Measurements from ENCODE around the gene CS.
"Not testable (repeated sequence)": the region's sequence is repeated elsewhere in the genome, so short reads cannot be mapped to it uniquely, and the experiment has no call there.

The CS gene

DNA sequence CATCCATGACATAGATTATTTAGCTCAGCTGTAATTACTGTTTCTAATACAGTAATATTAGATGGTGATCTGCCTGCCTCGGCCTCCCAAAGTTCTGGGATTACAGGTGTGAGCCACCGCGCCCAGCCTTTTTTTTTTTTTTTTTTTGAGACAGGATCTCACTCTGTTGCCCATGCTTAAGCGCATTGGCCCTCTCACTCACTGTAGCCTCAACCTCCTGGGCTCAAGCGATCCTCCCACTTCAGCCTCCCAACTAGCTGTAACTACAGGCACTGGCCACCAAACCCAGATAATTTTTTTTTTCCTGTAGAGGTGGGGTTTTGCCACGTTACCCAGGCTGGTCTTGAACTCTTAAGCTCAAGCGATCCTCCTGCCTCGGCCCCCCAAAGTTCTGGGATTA is 35.4 kb upstream of the CS start:
- H3K4me3 ChIP-seq (ENCODE audit: low read depth, low read length); H3K27ac ChIP-seq (ENCODE audit: low read depth, low read length); H3K4me1 ChIP-seq (ENCODE audit: control insufficient read depth, insufficient read depth, low read length, unreplicated experiment); H2AFZ ChIP-seq (ENCODE audit: low read length, unreplicated experiment); H3K27me3 ChIP-seq (ENCODE audit: insufficient read depth, low read length); H3K79me2 ChIP-seq (ENCODE audit: control insufficient read depth, insufficient read depth, low read length, unreplicated experiment); H3K36me3 ChIP-seq (ENCODE audit: insufficient read depth, low read length): not testable (repeated sequence)

- Histone ChIP-seq H3K4me3 (ENCODE audit: low read depth, low read length) (peak overlapping the region; percentile 77), H2AFZ (ENCODE audit: low read length, unreplicated experiment) (peak overlapping the region; percentile 42), H3K4me1 (ENCODE audit: control insufficient read depth, insufficient read depth, low read length, unreplicated experiment) (peaks cover 8% of the 10 kb centered on the region), H3K79me2 (ENCODE audit: control insufficient read depth, insufficient read depth, low read length, unreplicated experiment) (no peaks in the 10 kb centered on the region), H3K36me3 (ENCODE audit: insufficient read depth, low read length) (no peaks in the 10 kb centered on the region), H3K27me3 (ENCODE audit: insufficient read depth, low read length) (no peaks in the 10 kb centered on the region), H3K27ac (ENCODE audit: low read depth, low read length) (peak overlapping the region; percentile 91)
These were observed 34.3 kb upstream of the CS start for GRCh38 chr12:56334490-56334793.

- H3K36me3 ChIP-seq (ENCODE audit: insufficient read depth, low read length): no peaks in the 10 kb centered on the region
- peaks cover 8% of the 10 kb centered on the region for H3K4me1 ChIP-seq (ENCODE audit: control insufficient read depth, insufficient read depth, low read length, unreplicated experiment)
- no peaks in the 10 kb centered on the region for H3K79me2 ChIP-seq (ENCODE audit: control insufficient read depth, insufficient read depth, low read length, unreplicated experiment)
- peak within 1 kb of the TSS; percentile 77 for H3K4me3 ChIP-seq (ENCODE audit: low read depth, low read length)
- peak within 1 kb of the TSS; percentile 91 for H3K27ac ChIP-seq (ENCODE audit: low read depth, low read length)
- peak within 1 kb of the TSS; percentile 93 for H2AFZ ChIP-seq (ENCODE audit: low read length, unreplicated experiment)
- H3K27me3 ChIP-seq (ENCODE audit: insufficient read depth, low read length): no peaks in the 10 kb centered on the region
These were observed 33.8 kb upstream of the CS start, which contains the start of gene PAN2 for GRCh38 chr12:56333679-56334489. Gene PAN2, minus strand, starts transcription at chr12:56334000. Its CDS starts 906 bp downstream, at chr12:56333094.

DNA sequence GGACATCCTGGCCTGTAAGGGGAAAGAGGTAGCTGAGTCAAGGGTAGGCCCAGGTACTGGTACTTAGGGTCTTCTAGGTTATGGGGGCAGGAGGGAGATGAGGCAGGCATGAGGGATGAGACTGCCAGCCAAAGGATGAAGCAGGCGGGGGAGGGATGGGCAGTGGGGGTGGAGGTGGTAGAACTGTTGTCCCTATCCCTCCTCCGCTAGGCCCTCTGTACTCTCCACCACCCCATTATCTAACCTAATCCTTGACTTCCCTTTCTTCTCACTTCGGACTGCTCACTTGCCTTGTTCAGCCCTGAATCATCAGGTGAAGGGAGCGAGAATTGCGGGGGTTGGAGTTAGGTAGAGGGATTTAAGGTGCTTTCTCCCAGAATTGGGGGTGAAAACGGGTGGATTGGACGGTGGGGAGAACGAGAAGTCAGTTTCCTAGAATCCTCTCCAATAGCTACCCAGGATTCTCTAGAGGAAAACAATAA is 33.1 kb upstream of the CS start:
- peaks cover 8% of the 10 kb centered on the region for H3K4me1 ChIP-seq (ENCODE audit: control insufficient read depth, insufficient read depth, low read length, unreplicated experiment)
- peak overlapping the region; percentile 91 for H3K27ac ChIP-seq (ENCODE audit: low read depth, low read length)
- no peaks in the 10 kb centered on the region for H3K79me2 ChIP-seq (ENCODE audit: control insufficient read depth, insufficient read depth, low read length, unreplicated experiment)

DNA sequence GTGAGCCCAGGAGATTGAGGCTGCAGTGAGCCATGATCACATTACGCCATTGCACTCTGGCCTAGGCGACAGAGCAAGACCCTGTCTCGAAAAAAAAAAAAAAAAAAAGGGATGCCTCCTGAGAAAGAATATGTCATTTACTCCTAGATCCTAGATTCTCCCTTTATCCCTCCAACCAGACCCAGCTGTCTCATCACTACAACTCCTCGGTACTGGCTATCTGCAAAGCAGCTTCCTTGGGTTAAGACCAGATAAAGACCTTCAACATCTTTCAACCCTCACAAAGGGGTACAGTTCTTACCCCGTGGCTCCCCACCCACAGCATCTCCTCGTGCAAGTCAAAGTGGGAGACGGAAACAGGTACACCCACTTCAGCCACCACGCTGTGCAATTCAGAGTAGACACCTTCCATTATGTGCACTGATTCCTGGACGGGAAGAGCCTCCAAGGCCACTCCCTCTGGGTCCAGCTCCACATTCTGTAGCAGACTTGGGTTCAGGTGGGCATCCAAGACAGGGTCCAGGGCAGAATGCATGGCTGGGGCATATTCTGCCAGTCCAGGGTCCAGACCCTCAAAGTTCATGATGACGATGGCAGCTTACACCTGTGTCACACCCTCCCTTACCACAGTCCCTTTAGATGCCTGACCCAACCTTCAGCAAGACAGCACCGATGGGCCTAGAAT is 32.5 kb upstream of the CS start:
- H3K36me3 ChIP-seq (ENCODE audit: insufficient read depth, low read length): no peaks in the 10 kb centered on the region
- H3K27ac ChIP-seq (ENCODE audit: low read depth, low read length): peak overlapping the region; percentile 91; the same call in 1 of the 2 replicates
- H3K4me1 ChIP-seq (ENCODE audit: control insufficient read depth, insufficient read depth, low read length, unreplicated experiment): peaks cover 8% of the 10 kb centered on the region
- no peaks in the 10 kb centered on the region for H3K79me2 ChIP-seq (ENCODE audit: control insufficient read depth, insufficient read depth, low read length, unreplicated experiment)
- no peaks in the 10 kb centered on the region for H3K27me3 ChIP-seq (ENCODE audit: insufficient read depth, low read length)
- peak overlapping the region; percentile 77 for H3K4me3 ChIP-seq (ENCODE audit: low read depth, low read length)
- H2AFZ ChIP-seq (ENCODE audit: low read length, unreplicated experiment): no peak overlapping the region

More for the DNA sequence above, 33.1 kb upstream of the CS start:
- Histone ChIP-seq H3K36me3 (ENCODE audit: insufficient read depth, low read length) (no peaks in the 10 kb centered on the region), H3K4me3 (ENCODE audit: low read depth, low read length) (peak overlapping the region; percentile 77), H3K27me3 (ENCODE audit: insufficient read depth, low read length) (no peaks in the 10 kb centered on the region), H2AFZ (ENCODE audit: low read length, unreplicated experiment) (peak overlapping the region; percentile 93)

DNA sequence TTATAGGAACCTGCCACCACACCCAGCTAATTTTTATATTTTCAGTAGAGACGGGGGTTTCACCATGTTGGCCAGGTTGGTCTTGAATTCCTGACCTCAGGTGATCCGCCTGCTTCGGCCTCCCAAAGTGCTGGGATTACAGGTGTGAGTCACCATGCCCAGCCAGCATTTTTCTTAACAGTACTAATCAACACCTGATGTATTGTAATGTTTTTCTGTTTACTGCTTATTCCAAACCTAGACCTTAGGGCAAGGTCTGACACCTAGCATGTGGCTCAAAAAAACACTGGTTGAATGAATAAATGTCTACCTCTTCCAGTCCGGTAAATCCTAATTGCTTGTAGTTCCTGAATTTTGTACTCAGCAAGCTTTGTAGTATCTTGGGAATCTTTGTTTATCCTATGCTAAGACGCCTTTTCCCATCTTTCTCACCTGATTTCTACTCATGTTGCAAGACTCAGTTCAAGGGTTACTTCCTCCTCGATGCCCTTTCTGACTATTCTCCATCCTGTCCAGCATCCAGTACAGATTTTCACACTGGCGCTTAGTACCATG is 30.9 kb upstream of the CS start:
- H2AFZ ChIP-seq (ENCODE audit: low read length, unreplicated experiment): no peak overlapping the region
- H3K4me1 ChIP-seq (ENCODE audit: control insufficient read depth, insufficient read depth, low read length, unreplicated experiment): peaks cover 8% of the 10 kb centered on the region
- H3K4me3 ChIP-seq (ENCODE audit: low read depth, low read length): no peak overlapping the region
- H3K36me3 ChIP-seq (ENCODE audit: insufficient read depth, low read length): peaks cover 7% of the 10 kb centered on the region; the same call in 1 of the 2 replicates
- no peaks in the 10 kb centered on the region for H3K27me3 ChIP-seq (ENCODE audit: insufficient read depth, low read length)
- no peaks in the 10 kb centered on the region for H3K79me2 ChIP-seq (ENCODE audit: control insufficient read depth, insufficient read depth, low read length, unreplicated experiment)
- no peak overlapping the region for H3K27ac ChIP-seq (ENCODE audit: low read depth, low read length)

- Histone ChIP-seq H3K4me1 (ENCODE audit: control insufficient read depth, insufficient read depth, low read length, unreplicated experiment) (no peaks in the 10 kb centered on the region), H3K79me2 (ENCODE audit: control insufficient read depth, insufficient read depth, low read length, unreplicated experiment) (no peaks in the 10 kb centered on the region), H3K27me3 (ENCODE audit: insufficient read depth, low read length) (no peaks in the 10 kb centered on the region), H3K36me3 (ENCODE audit: insufficient read depth, low read length) (peaks cover 15% of the 10 kb centered on the region), H3K27ac (ENCODE audit: low read depth, low read length) (no peak overlapping the region), H2AFZ (ENCODE audit: low read length, unreplicated experiment) (no peak overlapping the region), H3K4me3 (ENCODE audit: low read depth, low read length) (no peak overlapping the region)
These were observed 26.4 kb upstream of the CS start for GRCh38 chr12:56326533-56326932.

DNA sequence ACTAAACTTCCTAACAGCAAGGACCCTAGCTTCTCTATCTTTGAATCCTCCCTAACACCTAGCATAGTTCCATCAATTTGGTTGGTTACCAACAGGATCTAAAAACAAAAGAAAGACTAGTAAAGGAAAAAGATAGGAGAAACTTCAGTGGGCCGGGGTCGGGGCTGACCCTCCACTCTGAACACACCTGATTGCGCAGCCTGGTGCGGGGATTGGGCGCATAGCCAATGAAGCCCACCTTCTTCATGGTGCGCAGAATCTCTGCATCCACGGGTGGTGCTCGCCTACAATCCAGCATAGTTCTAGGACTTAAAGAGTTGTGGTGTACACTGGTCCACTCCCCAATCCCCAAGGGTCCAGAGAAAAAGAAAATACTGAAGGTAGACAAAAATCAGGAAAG is 26.0 kb upstream of the CS start:
- Histone ChIP-seq H3K79me2 (ENCODE audit: control insufficient read depth, insufficient read depth, low read length, unreplicated experiment) (no peaks in the 10 kb centered on the region), H3K36me3 (ENCODE audit: insufficient read depth, low read length) (peaks cover 15% of the 10 kb centered on the region), H3K4me1 (ENCODE audit: control insufficient read depth, insufficient read depth, low read length, unreplicated experiment) (no peaks in the 10 kb centered on the region), H2AFZ (ENCODE audit: low read length, unreplicated experiment) (no peak overlapping the region), H3K4me3 (ENCODE audit: low read depth, low read length) (no peak overlapping the region), H3K27me3 (ENCODE audit: insufficient read depth, low read length) (no peaks in the 10 kb centered on the region), H3K27ac (ENCODE audit: low read depth, low read length) (no peak overlapping the region)

GRCh38 chr12:56324206-56324605 is 24.1 kb upstream of the CS start:
- Histone ChIP-seq H3K36me3 (ENCODE audit: insufficient read depth, low read length) (peaks cover 17% of the 10 kb centered on the region), H3K27me3 (ENCODE audit: insufficient read depth, low read length) (no peaks in the 10 kb centered on the region), H2AFZ (ENCODE audit: low read length, unreplicated experiment) (no peak overlapping the region), H3K27ac (ENCODE audit: low read depth, low read length) (no peak overlapping the region), H3K79me2 (ENCODE audit: control insufficient read depth, insufficient read depth, low read length, unreplicated experiment) (no peaks in the 10 kb centered on the region), H3K4me1 (ENCODE audit: control insufficient read depth, insufficient read depth, low read length, unreplicated experiment) (no peaks in the 10 kb centered on the region), H3K4me3 (ENCODE audit: low read depth, low read length) (no peak overlapping the region)

- not testable (repeated sequence) for H2AFZ ChIP-seq (ENCODE audit: low read length, unreplicated experiment); H3K27me3 ChIP-seq (ENCODE audit: insufficient read depth, low read length); H3K79me2 ChIP-seq (ENCODE audit: control insufficient read depth, insufficient read depth, low read length, unreplicated experiment); H3K27ac ChIP-seq (ENCODE audit: low read depth, low read length); H3K4me1 ChIP-seq (ENCODE audit: control insufficient read depth, insufficient read depth, low read length, unreplicated experiment); H3K4me3 ChIP-seq (ENCODE audit: low read depth, low read length)
- peaks cover 15% of the 10 kb centered on the region for H3K36me3 ChIP-seq (ENCODE audit: insufficient read depth, low read length)
These were observed 21.5 kb upstream of the CS start for GRCh38 chr12:56321610-56322009.

Data from ACC112 (cell line).